H9 (cell line): ENCODE results near the gene UST. TPM values are rescaled to one million over a fixed set of nuclear protein-coding genes. Genes with fewer than 3 reads are reported as not detected.

Experiments
- DNase-seq: peaks from one replicate; pipeline ENCODE4 v3.0.0-alpha.2; 2017
- H2AFZ ChIP-seq: one replicate; pipeline ENCODE4 v1.6.1; 2013; ENCODE audit warnings: mild to moderate bottlenecking, low read length, control low read depth, moderate library complexity
- H2AK5ac ChIP-seq: 2 replicates; pipeline ENCODE4 v1.6.1; 2013; ENCODE audit warnings: low read length, control low read depth, mixed read lengths; ENCODE audit not compliant: insufficient read length
- H2BK120ac ChIP-seq: one replicate; pipeline ENCODE4 v1.6.1; 2013; ENCODE audit warnings: low read depth, mild to moderate bottlenecking, low read length, control low read depth, inconsistent platforms; ENCODE audit not compliant: poor library complexity, severe bottlenecking
- H2BK12ac ChIP-seq: 2 replicates; pipeline ENCODE4 v1.6.1; 2013; ENCODE audit warnings: low read length, control low read depth, mixed read lengths, low read depth; ENCODE audit not compliant: insufficient read length
- H2BK15ac ChIP-seq: 2 replicates; pipeline ENCODE4 v1.6.1; 2013; ENCODE audit warnings: low read depth, low read length, control low read depth
- H2BK20ac ChIP-seq: one replicate; pipeline ENCODE4 v1.6.1; 2013; ENCODE audit warnings: low read depth, mild to moderate bottlenecking, low read length, control low read depth, inconsistent platforms; ENCODE audit not compliant: poor library complexity, severe bottlenecking
- H2BK5ac ChIP-seq: 2 replicates; pipeline ENCODE4 v1.6.1; 2013; ENCODE audit warnings: low read length, control low read depth, mixed read lengths; ENCODE audit not compliant: insufficient read length
- H3K14ac ChIP-seq: 2 replicates; pipeline ENCODE4 v1.6.1; 2013; ENCODE audit warnings: low read length, control low read depth; ENCODE audit not compliant: insufficient read depth
- H3K18ac ChIP-seq: 2 replicates; pipeline ENCODE4 v1.6.1; 2013; ENCODE audit warnings: low read depth, mild to moderate bottlenecking, mixed read lengths, low read length, control low read depth; ENCODE audit not compliant: insufficient read length
- H3K23ac ChIP-seq: 2 replicates; pipeline ENCODE4 v1.6.1; 2013; ENCODE audit warnings: low read length, control low read depth, mixed read lengths, low read depth; ENCODE audit not compliant: insufficient read length
- H3K23me2 ChIP-seq: 2 replicates; pipeline ENCODE4 v1.6.1; 2013; ENCODE audit warnings: low read depth, mild to moderate bottlenecking, mixed read lengths, low read length, control low read depth; ENCODE audit not compliant: insufficient read length, poor library complexity, severe bottlenecking
- H3K27ac ChIP-seq: 2 replicates; pipeline ENCODE4 v1.5.1; 2013; ENCODE audit warnings: low read length, control low read depth, mixed read lengths, low read depth; ENCODE audit not compliant: insufficient read length
- H3K27me3 ChIP-seq: 2 replicates; pipeline ENCODE4 v1.6.1; 2013; ENCODE audit warnings: low read length, control low read depth, inconsistent platforms; ENCODE audit not compliant: insufficient read depth
- H3K4ac ChIP-seq: 2 replicates; pipeline ENCODE4 v1.6.1; 2013; ENCODE audit warnings: low read depth, mild to moderate bottlenecking, control low read depth, inconsistent platforms, low read length, moderate library complexity
- H3K4me1 ChIP-seq: 2 replicates; pipeline ENCODE4 v1.6.1; 2013; ENCODE audit warnings: low read length, control low read depth, inconsistent platforms; ENCODE audit not compliant: insufficient read depth
- H3K4me2 ChIP-seq: 2 replicates; pipeline ENCODE4 v1.6.1; 2013; ENCODE audit warnings: low read length, control low read depth, mixed read lengths; ENCODE audit not compliant: insufficient read length, insufficient read depth
- H3K56ac ChIP-seq: 2 replicates; pipeline ENCODE4 v1.6.1; 2013; ENCODE audit warnings: low read depth, mild to moderate bottlenecking, mixed read lengths, low read length, control low read depth; ENCODE audit not compliant: insufficient read length
- H3K79me1 ChIP-seq: 2 replicates; pipeline ENCODE4 v1.6.1; 2013; ENCODE audit warnings: low read depth, mild to moderate bottlenecking, moderate library complexity, low read length, control low read depth, inconsistent platforms; ENCODE audit not compliant: insufficient read depth, poor library complexity, severe bottlenecking
- H3K79me2 ChIP-seq: 2 replicates; pipeline ENCODE4 v1.6.1; 2013; ENCODE audit warnings: low read length, control low read depth, inconsistent platforms; ENCODE audit not compliant: insufficient read depth
- H3K9ac ChIP-seq: 2 replicates; pipeline ENCODE4 v1.6.1; 2013; ENCODE audit warnings: low read length, control low read depth, mixed read lengths; ENCODE audit not compliant: insufficient read length; ENCODE audit errors: extremely low read depth
- H3K9me3 ChIP-seq: one replicate; pipeline ENCODE4 v1.6.1; 2013; ENCODE audit warnings: low read depth, low read length, inconsistent platforms; ENCODE audit not compliant: control insufficient read depth
- H3T11ph ChIP-seq: one replicate; pipeline ENCODE4 v1.6.1; 2013; ENCODE audit warnings: mild to moderate bottlenecking, low read length, control low read depth, inconsistent platforms
- H4K20me1 ChIP-seq: one replicate; pipeline ENCODE4 v1.6.1; 2013; ENCODE audit not compliant: control insufficient read depth, insufficient read length, insufficient read depth
- H4K5ac ChIP-seq: 2 replicates; pipeline ENCODE4 v1.6.1; 2013; ENCODE audit warnings: low read depth, mild to moderate bottlenecking, mixed read lengths, low read length, control low read depth; ENCODE audit not compliant: insufficient read length
- H4K8ac ChIP-seq: replicated peaks from 2 replicates; pipeline ENCODE4 v1.6.1; 2013; ENCODE audit warnings: low read length, control low read depth, mixed read lengths, low read depth; ENCODE audit not compliant: insufficient read length
- H4K91ac ChIP-seq: 2 replicates; pipeline ENCODE4 v1.6.1; 2013; ENCODE audit warnings: low read depth, mild to moderate bottlenecking, moderate library complexity, mixed read lengths, low read length, control low read depth; ENCODE audit not compliant: insufficient read length
- H3K27ac Mint-ChIP-seq, 3 experiments: 2 replicates in 2 of 3; 3 replicates in 1 of 3; pipeline ENCODE4 v1.8.0; 2020 to 2021; ENCODE audit warnings: mixed read lengths in 3 of 3, mild to moderate bottlenecking in 1 of 3, moderate library complexity in 1 of 3
- H3K27me3 Mint-ChIP-seq: 2 replicates; pipeline ENCODE4 v1.8.0; 2021; ENCODE audit warnings: low read depth, mild to moderate bottlenecking, moderate library complexity, mixed read lengths
- H3K36me3 Mint-ChIP-seq, 3 experiments: 2 replicates in 2 of 3; 3 replicates in 1 of 3; pipeline ENCODE4 v1.8.0; 2020 to 2021; ENCODE audit warnings: low read depth in 3 of 3, mixed read lengths in 3 of 3; ENCODE audit not compliant: insufficient read depth in 1 of 3
- H3K4me1 Mint-ChIP-seq, 2 experiments: 2 replicates each; pipeline ENCODE4 v1.8.0; 2020; ENCODE audit warnings: mixed read lengths in 2 of 2
- H3K4me3 Mint-ChIP-seq, 2 experiments: 2 replicates in 1 of 2; 3 replicates in 1 of 2; pipeline ENCODE4 v1.8.0; 2020 to 2021; ENCODE audit warnings: mild to moderate bottlenecking in 2 of 2, mixed read lengths in 2 of 2, moderate library complexity in 1 of 2
- H3K9me3 Mint-ChIP-seq, 2 experiments: 2 replicates in 1 of 2; 3 replicates in 1 of 2; pipeline ENCODE4 v1.8.0; 2020; ENCODE audit warnings: mild to moderate bottlenecking in 2 of 2, mixed read lengths in 2 of 2, moderate library complexity in 1 of 2
- CTCF ChIP-seq: fragments of 200-600 bp; sonication (generic); conservative IDR thresholded peaks from 3 replicates; pipeline ENCODE4 v1.8.0; 2021; ENCODE audit warnings: antibody characterized with exemption, mild to moderate bottlenecking
- WGBS: extraction: QIAGEN DNeasy Blood & Tissue Kit; methylation state at CpG from one replicate; pipeline ENCODE4 v1.1.7; 2013; ENCODE audit warnings: missing lambda C conversion rate, low lambda C conversion rate, mixed read lengths; ENCODE audit not compliant: insufficient read length; ENCODE audit errors: extremely low coverage; 5-methylcytosine and 5-hydroxymethylcytosine counted together
- total RNA-seq: library from RNA; stranded (reverse); gene quantifications from 2 replicates; pipeline ENCODE4 v1.2.1, GENCODE V29; 2021

The UST gene
- total RNA-seq, 1 experiment from 2014 or later = 14.4 TPM

DNA sequence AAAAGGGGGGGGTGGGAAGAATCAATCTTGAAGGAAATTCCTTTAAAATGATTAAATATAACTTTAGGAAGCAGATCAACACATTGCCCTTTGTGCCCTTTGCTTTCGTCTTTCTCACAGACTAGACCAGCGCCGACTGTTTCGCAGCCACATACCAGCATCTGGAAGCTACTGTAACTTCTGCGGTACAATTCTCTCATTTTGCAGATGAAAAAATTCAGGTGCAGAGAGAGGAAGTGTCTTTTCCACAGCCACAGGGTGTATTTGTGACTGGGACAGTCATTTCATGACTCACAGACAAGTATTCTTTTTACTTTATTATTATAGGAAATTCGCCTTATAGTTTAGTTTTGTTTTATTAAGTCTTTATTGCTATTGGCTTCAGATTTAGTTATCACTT is 84.2 kb downstream of the UST start:
- peaks cover 14% of the 10 kb centered on the region; the same call in 1 of the 2 replicates for H3K79me2 ChIP-seq
- no peak for DNase-seq

More for the DNA sequence above, 84.2 kb downstream of the UST start:
- Histone ChIP-seq H2BK15ac (no peak overlapping the region), H3K9ac (no peak overlapping the region), H3K56ac (no peak overlapping the region), H3K18ac (no peak overlapping the region), H3T11ph (no peak overlapping the region), H4K5ac (no peak overlapping the region), H3K27ac (no peak overlapping the region), H2BK12ac (no peak overlapping the region), H2BK20ac (no peak overlapping the region), H4K20me1 (no peaks in the 10 kb centered on the region), H3K79me1 (peaks cover 7% of the 10 kb centered on the region), H3K4me1 (no peaks in the 10 kb centered on the region; the same call in 1 of the 2 replicates), H3K23ac (no peak overlapping the region), H3K9me3 (no peaks in the 10 kb centered on the region), H4K91ac (no peak overlapping the region), H3K23me2 (no peaks in the 10 kb centered on the region), H3K14ac (no peak overlapping the region), H3K27me3 (no peaks in the 10 kb centered on the region), H2BK5ac (no peak overlapping the region), H2AFZ (no peak overlapping the region), H3K4ac (no peak overlapping the region), H4K8ac (no peak overlapping the region), H3K4me2 (no peak overlapping the region), H2BK120ac (no peak overlapping the region), H2AK5ac (no peak overlapping the region)
- H3K4me1 Mint-ChIP-seq = peaks cover 23 to 40% of the 10 kb centered on the region in 2 experiments
- H3K9me3 Mint-ChIP-seq = no peaks in the 10 kb centered on the region
- H3K4me3 Mint-ChIP-seq = no peak overlapping the region
- no peak overlapping the region; a peak in 1 of 7 replicates for H3K27ac Mint-ChIP-seq
- H3K36me3 Mint-ChIP-seq = 0 out of 7 replicates have a peak, but pooled peaks cover 0 to 7% (median 2%) of the 10 kb centered on the region in 3 experiments
- no peak for TF ChIP-seq CTCF
- no peaks in the 10 kb centered on the region for H3K27me3 Mint-ChIP-seq
- WGBS = no CpG with 5 or more reads among the region's 6 CpGs
